ENCODE results near the gene C11orf52.

The C11orf52 gene
- long read RNA-seq, result 0 reads

- no peak within 1 kb of the TSS for H3K27ac ChIP-seq (replicated peaks)
- H3K4me3 ChIP-seq (replicated peaks; ENCODE audit: insufficient read depth, low read length), result no peak within 1 kb of the TSS
- DNase-seq (ENCODE audit: low read depth in 1 of 2, low spot score in 1 of 2), result no peak
Measured at GRCh38 chr11:111918390-111919256, at the start of gene C11orf52. TSS of gene C11orf52 (plus strand) at chr11:111918913. CDS start at chr11:111918973, 60 bp downstream.

GRCh38 chr11:111870113-111870512, 48.6 kb upstream of the C11orf52 start:
- Histone ChIP-seq H3K27me3 (ENCODE audit: insufficient read depth, poor library complexity, severe bottlenecking) (no peaks in the 10 kb centered on the region), H3K4me3 (replicated peaks; ENCODE audit: insufficient read depth, low read length) (no peak overlapping the region), H3K27ac (replicated peaks) (no peak overlapping the region)
- TF ChIP-seq REST (IDR thresholded peaks at IDR 0.05; ENCODE audit: insufficient replicate concordance, low read depth) (no peak), CTCF (IDR thresholded peaks at IDR 0.05; ENCODE audit: insufficient read depth, low read length) (no peak), SPI1 (IDR thresholded peaks at IDR 0.05; ENCODE audit: borderline replicate concordance, low read depth) (no peak), POLR2AphosphoS5 (IDR thresholded peaks at IDR 0.05; ENCODE audit: low read depth) (no peak), GABPA (IDR thresholded peaks at IDR 0.05; ENCODE audit: low read depth) (no peak)
- no peak for DNase-seq (ENCODE audit: low read depth in 1 of 2, low spot score in 1 of 2)

More at GRCh38 chr11:111918390-111919256, at the start of gene C11orf52:
- TF ChIP-seq SPI1 (IDR thresholded peaks at IDR 0.05; ENCODE audit: borderline replicate concordance, low read depth), result no peak
- TF ChIP-seq REST (IDR thresholded peaks at IDR 0.05; ENCODE audit: insufficient replicate concordance, low read depth), result no peak
- TF ChIP-seq POLR2AphosphoS5 (IDR thresholded peaks at IDR 0.05; ENCODE audit: low read depth), result no peak
- no peak for TF ChIP-seq CTCF (IDR thresholded peaks at IDR 0.05; ENCODE audit: insufficient read depth, low read length)
- no peak for TF ChIP-seq GABPA (IDR thresholded peaks at IDR 0.05; ENCODE audit: low read depth)
- H3K27me3 ChIP-seq (ENCODE audit: insufficient read depth, poor library complexity, severe bottlenecking), result no peaks in the 10 kb centered on the region

GRCh38 chr11:111870522-111870885, 48.2 kb upstream of the C11orf52 start:
- TF ChIP-seq SPI1 (IDR thresholded peaks at IDR 0.05; ENCODE audit: borderline replicate concordance, low read depth) (peak; percentile 68; the same call in 1 of the 2 replicates), CTCF (IDR thresholded peaks at IDR 0.05; ENCODE audit: insufficient read depth, low read length) (no peak)
- peak overlapping the region; percentile 68 for H3K27ac ChIP-seq (replicated peaks)
- DNase-seq (ENCODE audit: low read depth in 1 of 2, low spot score in 1 of 2), result no peak
- no peaks in the 10 kb centered on the region for H3K27me3 ChIP-seq (ENCODE audit: insufficient read depth, poor library complexity, severe bottlenecking)
- peak overlapping the region; percentile 68 for H3K4me3 ChIP-seq (replicated peaks; ENCODE audit: insufficient read depth, low read length)

Measured in HL-60 (cell line).